Fibroblast of skin of right quadriceps (primary cell): ENCODE results near the gene MIS18A.
"Not testable (repeated sequence)": the region's sequence is repeated elsewhere in the genome, so short reads cannot be mapped to it uniquely, and the experiment has no call there.

Source experiments
- DNase-seq: peaks from one replicate; pipeline ENCODE4 v3.0.0-alpha.2; 2013

MIS18A gene

GRCh38 chr21:32303385-32303784 is 24.5 kb upstream of the MIS18A start:
- no peak for DNase-seq

DNA sequence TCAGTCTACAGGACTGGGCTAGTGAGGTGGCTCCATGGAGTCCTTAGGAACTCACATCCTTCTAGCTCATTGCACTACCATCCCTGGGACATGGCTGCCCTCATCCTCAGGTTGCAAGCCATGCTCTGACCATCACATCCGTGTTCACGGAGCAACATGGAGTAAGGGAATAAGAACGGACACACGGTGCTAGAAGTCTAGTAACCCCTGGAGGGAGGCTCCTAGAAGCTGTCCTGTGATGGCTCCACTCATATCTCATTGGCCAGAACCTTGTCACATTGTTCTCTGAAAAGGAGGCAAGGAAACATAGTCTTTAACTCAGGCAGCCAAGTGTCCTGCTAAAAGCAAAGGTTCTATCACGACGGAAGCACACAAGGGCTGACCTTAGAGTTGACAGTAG is 23.7 kb upstream of the MIS18A start:
- DNase-seq = no peak

DNA sequence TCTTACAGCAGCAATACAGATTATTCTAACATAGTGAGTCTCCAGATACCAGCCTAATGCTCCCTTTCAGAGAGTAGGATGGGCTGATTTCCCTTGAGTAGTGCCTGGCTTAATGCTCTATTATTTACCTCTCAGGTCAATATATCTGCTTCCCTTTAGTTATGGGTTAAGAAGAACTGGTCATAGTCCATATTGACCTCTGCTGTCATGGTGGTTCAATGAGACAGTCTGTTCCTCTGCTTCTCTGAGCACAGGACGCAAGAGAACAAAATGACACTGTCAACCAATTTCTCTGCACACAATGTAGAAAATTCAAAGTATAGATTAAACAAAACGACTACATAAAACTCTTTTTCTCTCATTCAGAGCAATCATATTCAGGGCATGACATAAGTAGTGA is 22.7 kb upstream of the MIS18A start:
- no peak for DNase-seq

GRCh38 chr21:32300117-32300681 is 21.4 kb upstream of the MIS18A start:
- no peak for DNase-seq

- no peak for DNase-seq
These were observed 20.8 kb upstream of the MIS18A start for GRCh38 chr21:32299695-32300094.

DNA sequence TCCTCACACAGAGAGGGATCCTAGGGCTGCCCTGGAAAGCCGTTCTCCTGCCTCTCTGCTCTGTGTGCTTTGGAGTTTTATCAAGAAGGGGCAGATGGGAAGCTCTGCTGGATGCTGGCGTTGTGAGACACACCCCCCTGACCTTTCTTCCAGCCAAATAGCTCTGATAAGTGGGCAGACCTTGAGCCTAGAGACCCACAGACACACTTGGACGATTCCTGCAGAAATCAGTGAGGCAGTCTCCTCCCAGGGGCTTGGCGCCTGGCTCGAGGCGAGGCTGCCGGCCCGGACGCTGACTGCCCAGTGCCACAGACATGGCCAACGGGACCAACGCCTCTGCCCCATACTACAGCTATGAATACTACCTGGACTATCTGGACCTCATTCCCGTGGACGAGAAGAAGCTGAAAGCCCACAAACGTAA is 19.8 kb upstream of the MIS18A start, which contains the start of gene MRAP:
Gene MRAP (plus strand): TSS at position 198 of the 424 bp plus-strand sequence. CDS start 117 bp downstream, at position 315.
- no peak for DNase-seq

GRCh38 chr21:32298148-32298559 is 19.3 kb upstream of the MIS18A start:
- no peak for DNase-seq

DNA sequence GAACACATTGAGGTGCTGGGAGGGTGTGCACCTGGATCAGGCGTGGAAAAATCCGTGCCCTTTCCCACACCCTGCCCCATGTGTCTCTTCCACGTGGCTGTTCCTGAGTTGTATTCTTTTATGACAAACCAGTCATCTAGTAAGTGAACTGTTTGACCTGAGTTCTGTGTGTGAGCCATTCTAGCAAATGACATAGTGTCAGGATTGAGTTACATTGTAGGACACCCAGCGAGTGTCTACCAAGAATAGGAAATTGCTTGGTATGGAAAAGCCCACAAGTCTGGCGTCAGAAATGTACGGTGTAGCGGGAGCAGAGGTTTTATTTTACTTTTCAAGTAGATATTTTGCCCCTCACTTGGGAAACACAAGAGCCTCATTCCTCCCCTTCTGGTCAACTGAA is 18.6 kb upstream of the MIS18A start:
- no peak for DNase-seq

GRCh38 chr21:32285476-32285875 is 6.6 kb upstream of the MIS18A start:
- no peak for DNase-seq

GRCh38 chr21:32282992-32283391 is 4.1 kb upstream of the MIS18A start:
- no peak for DNase-seq

GRCh38 chr21:32281531-32281930 is 2.7 kb upstream of the MIS18A start:
- DNase-seq = no peak

DNA sequence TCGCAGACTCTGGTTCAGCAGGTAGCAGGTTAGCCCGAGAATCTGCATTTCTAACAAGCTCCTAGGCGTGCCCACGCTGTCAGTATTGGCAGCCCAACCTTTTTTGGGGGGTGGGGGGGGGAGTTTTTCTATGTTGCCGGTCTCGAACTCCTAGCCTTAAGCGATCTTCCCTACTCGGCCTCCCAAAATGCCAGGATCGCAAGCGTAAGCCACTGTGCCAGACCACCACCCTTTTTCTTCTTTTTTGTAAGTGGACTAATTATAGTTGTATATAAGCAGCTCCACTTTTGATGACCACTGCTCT is 480 bp upstream of the MIS18A start:
- DNase-seq = no peak

DNA sequence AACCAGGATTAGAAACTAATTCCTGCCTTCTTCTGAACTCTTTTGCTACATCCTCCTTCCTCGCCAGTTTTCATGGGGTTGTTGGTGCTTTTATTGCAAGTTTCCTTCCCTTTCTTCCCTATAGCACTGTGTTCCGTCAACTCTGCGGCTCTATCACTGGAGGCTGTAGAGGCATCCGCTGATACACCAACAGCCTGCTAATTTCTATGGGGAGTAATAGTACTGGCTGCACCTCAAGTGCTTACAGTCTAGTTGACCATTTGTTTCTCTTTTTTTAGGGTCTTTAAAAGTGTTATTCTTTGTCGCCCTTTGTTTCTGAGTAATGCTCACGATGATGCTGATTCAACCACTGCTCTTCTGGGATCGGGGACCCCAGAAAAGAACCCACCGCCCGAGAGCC is 746 bp downstream of the MIS18A start:
- DNase-seq = no peak

GRCh38 chr21:32276671-32277070 is 2.2 kb downstream of the MIS18A start:
- DNase-seq = no peak

- no peak for DNase-seq
These were observed 8.1 kb downstream of the MIS18A start for GRCh38 chr21:32270748-32271147.

GRCh38 chr21:32265321-32265720 is 13.5 kb downstream of the MIS18A start:
- DNase-seq = not testable (repeated sequence)

- no peak for DNase-seq
These were observed 16.9 kb downstream of the MIS18A start for GRCh38 chr21:32261929-32262328.

DNA sequence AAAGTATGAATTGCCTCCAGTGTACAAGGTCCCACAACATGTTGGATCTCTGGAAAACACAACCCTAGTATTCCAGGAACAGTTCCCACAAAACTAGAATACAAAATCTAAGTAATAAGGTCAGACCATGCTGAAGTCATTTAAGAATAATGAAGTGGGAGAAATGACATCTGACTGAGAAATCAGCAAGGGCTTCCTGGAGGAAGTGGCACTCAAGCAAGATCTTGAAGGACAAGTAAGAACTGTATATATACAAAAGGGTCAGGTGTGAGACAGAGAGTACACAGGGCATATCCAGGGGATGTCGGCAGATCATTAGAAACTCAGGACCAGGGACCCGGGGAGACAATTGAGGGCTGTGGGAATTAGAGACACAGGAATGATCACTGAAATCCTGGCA is 18.7 kb downstream of the MIS18A start:
- no peak for DNase-seq

- not testable (repeated sequence) for DNase-seq
These were observed 20.1 kb downstream of the MIS18A start for GRCh38 chr21:32258786-32259048.

GRCh38 chr21:32257962-32258785 is 20.7 kb downstream of the MIS18A start:
- DNase-seq = peak; percentile 81

GRCh38 chr21:32256873-32257620 is 21.8 kb downstream of the MIS18A start:
- peak; percentile 90 for DNase-seq

GRCh38 chr21:32256251-32256650 is 22.6 kb downstream of the MIS18A start:
- DNase-seq = no peak

- peak; percentile 79 for DNase-seq
These were observed 25.6 kb downstream of the MIS18A start for GRCh38 chr21:32253215-32253641.

DNA sequence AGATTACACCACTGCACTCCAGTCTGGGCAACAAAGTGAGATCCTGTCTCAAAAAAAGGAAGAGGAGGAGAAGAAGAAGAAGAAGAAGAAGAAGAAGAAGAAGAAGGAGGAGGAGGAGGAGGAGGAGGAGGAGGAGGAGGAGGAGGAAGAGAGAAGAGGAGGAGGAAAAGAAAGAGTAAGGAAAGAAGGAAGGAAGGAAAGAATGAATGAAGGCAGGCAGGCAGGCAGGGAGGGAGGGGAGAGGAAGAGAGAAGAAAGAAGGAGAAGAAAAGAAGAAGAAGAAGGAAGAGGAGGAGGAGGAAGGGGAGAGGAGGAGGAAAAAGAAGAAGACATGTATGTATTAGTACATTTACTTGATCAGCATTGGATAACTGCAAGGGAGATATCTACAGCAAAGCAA is 26.7 kb downstream of the MIS18A start:
- DNase-seq = no peak
